Measurements from ENCODE around the gene THUMPD3.
A peak's percentile ranks its signal among the peaks of the same experiment; 100 is the strongest.

THUMPD3 gene

GRCh38 chr3:9397906-9398699 lies 35.2 kb downstream of the THUMPD3 start:
- peak; percentile 65 for DNase-seq

- peak; percentile 30 for DNase-seq
These were observed 36.0 kb downstream of the THUMPD3 start for GRCh38 chr3:9398700-9399336.

DNA sequence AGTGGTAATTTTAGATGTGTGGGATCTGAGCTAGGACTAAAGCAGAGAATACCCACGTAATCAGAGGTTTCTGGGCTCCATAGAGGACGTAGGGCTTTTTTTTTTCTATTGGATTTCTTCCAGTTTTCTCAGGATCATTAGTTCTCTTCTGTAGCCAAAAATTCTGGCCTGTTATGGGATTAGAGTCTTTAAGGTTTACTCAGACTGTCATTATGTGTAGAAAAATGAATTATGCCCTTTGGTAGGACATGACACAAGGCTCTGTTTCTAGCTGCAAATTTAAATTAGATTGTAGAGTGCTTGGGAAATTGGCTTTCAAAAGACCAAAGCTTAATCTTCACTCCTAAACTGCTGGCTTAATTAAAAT lies 36.5 kb downstream of the THUMPD3 start:
- peak; percentile 46 for DNase-seq

DNA sequence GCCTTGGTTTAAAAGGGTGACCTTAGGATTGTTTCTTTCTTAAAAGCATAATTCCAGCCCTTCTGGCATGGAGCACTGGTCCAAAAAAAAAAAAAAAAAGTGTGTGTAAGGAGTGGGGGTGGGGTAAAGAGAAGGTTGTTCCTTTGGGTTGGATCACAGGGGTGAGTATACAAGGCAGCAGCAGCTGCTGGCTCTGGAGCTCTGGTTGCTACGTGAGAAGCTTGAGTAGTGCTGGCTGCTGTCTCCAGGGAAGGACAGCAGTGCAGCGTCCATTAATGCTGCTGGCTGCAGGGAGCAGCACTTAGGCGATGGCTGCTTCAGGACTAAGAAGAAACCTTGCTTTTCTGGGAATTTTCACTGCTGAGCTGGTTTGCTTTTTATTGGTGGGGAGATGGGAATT lies 36.9 kb downstream of the THUMPD3 start:
- peak; percentile 92 for DNase-seq

DNA sequence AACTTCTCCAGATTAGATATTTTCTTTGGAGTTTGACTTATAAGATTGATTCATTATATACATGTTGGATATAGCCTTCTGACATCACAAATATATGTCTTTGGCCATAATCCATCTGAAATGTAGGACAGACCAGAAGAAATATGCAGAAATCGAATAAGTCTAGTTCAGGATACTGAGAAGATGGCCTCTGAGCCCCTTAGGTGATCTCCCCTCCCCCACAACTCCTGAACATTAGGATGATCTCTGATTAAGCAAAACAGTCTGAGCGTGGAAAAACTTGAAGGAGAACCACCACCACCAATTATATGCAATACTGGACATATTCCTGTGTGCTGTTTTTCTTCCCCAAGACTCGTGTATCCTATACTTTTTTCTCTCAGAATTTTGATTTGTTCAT lies 37.8 kb downstream of the THUMPD3 start:
- no peak for DNase-seq

- DNase-seq = no peak
These were observed 39.1 kb downstream of the THUMPD3 start for GRCh38 chr3:9401986-9402385.

DNA sequence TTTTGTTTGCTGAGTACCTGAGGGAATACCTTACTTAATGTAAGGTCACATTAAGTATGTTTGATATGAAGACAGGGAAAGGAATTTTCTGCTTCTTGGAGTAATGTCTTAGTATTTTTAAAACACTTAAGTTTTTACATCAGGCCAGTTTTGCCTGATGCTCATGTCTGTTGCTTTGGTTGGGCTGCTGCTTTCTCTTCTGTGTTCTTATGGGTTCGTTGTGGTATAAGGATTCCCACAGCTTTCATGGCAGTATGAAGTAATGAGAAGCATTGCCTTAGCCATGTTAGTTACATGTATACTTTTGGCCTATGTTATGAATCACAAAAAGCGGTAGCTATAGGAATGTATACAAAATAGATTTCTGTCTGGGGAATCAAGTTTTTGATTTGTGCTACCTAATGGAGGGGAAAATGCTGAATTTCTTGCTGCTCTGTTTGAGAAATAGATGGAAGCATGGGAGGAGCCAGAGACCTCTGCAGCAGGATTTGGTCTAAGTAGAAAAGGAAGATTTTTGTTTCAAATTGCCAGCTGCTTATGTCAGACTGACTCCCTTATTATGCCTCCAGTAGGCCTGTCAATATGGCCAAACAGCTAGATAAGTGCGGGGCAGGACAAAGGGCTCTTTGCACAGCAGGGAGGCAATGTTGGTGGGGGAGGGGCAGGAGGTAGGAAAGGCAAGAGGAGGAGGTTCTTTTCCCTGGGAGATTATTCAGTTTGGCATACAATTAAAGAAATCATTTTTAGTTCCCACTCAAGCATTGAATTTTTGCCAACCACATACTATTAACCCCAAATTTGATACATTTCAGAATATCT lies 39.8 kb downstream of the THUMPD3 start:
- DNase-seq = peak; percentile 42

- no peak for DNase-seq
These were observed 40.6 kb downstream of the THUMPD3 start for GRCh38 chr3:9403463-9403862.

DNA sequence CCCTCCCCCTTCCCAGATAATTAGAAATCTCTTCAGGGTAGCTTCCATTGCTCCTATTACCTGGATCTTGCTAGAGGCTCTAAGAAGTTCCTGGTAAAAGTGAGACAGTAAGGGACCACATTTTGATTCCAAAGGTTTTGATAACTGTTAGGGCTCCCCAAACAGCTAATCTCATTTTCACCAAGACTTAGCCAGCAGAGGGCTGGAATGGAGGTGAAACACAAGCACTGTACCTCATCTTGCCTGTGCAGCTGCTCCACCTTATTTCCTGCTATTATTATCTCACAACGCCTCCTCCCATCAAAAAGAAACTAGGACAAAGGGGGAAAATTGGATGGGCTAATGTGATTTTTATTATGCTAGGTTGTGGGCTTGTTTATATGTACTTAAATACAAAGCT lies 41.8 kb downstream of the THUMPD3 start:
- DNase-seq = no peak

DNA sequence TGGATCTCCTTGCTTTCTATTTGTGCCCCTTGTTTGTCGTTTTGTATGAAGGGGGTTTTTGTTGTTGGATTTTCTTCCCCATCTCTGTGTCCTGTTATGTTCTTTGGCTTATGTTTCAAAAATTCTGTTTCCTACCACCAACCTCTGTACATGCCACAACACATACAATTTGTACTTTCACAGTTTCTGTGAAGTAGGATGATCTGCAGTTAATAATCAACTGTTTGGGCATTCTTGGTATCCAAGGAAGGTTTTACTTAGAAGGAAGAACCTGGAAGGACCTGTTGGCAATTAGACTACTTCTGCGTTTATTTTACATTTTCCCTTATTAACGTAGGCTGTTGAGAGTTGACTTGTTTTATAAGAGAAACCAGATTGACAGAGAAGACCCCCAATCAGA lies 42.9 kb downstream of the THUMPD3 start:
- no peak for DNase-seq

DNA sequence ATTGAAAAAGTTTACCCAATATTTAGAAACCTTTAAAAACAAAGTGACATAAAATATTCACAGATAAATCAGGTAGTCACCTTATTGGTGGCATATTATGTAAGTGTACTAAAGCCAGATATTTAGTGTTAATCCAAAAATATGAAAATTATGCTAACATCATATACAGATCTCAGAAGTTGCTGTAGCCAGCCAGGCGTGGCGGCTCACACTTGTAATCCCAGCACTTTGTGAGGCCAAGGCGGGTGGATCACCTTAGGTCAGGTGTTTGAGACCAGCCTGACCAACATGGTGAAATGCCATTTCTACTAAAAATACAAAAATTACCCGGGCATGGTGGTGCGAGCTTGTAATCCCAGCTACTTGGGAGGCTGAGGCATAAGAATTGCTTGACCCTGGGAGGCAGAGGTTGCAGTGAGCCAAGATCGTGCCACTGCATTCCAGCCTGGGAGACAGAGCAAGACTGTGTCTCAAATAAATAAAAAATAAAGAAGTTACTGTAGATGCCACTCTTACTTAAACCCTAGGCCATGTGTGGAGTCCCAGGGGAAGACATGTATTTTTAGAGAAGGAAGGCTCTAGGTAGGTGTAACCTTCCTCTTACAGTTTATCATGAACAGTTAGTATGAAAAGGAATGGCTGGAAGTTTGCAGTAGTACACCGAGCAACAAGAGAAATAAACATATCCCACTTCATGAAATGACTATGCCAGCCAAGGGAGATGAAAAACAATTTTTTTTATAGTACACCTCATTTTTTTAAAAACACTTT lies 44.2 kb downstream of the THUMPD3 start:
- no peak for DNase-seq

- no peak for DNase-seq
These were observed 45.2 kb downstream of the THUMPD3 start for GRCh38 chr3:9408061-9408460.

GRCh38 chr3:9408546-9408945 lies 45.7 kb downstream of the THUMPD3 start:
- no peak for DNase-seq

DNA sequence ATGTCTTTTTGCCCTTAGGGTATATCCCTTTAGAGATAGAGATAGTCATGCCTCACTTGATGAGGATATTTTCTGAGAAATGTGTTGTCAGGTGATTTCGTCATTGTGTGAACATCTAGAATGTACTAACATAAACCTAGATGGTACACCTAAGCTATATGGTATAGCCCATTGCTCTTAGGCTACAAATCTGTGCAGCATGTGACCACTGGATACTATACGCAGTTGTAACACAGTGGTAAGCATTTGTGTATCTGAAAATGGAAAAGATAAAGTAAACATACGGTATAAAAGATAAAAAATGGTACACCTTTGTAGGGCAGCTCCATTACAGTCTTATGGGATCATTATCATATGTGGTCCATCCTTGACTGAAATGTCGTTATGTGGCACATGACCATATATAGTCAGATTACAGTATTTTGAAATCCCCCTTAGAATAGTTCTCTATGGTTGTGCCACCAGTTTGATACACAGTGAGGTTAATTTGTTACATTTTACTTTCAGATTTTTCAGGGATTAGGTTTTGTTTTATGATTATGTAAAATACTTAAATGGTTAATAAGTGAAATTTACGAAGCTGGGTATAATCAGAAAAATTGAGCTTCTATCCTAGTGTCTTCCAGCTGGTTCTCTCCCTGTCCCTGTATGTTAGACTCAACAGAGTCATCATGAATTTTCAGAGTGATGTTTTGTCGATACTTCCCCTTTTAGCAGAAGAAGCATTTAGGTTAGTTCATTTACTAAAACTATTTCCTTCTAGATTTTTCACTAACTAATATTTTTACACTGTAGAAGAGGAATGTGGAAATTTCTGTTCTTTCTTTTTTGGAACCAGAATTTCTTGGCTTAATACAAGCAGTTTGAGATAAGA lies 47.4 kb downstream of the THUMPD3 start:
- no peak for DNase-seq

DNA sequence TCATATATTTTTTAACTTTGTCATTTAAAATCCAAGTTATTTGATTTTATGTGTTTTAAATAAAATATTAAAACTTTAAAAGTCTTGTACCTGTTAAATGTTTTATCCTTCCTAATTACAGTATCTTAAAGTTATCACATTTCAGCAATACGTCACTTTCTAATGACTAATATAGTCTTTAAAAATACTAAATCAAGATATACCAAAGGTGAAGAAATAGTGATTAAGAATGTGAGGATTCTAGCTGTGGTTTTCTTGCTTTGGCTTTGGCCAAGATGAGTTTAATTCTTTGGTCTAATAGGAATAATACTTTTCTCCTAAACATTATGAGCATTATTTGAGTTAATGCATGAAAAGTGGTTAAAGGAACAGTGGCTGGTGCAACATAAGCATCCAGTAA lies 48.4 kb downstream of the THUMPD3 start:
- no peak for DNase-seq

DNA sequence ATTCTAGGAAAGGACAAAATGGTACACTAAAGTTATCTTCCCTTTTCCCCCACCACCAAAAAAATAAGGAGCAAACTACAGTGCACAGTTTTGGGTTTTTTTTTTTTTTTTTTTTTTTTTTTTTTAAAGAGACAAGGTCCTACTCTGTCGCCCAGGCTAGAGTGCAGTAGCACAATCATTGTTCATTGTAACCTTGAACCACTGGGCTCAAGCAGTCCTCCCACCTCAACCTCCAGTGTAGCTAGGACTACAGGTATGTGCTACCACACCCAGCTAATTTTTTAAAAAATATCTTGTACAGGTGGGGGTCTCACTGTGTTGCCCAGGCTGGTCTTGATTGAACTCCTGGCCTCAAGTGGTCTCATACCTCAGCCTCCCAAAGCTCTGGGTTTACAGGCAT lies 49.4 kb downstream of the THUMPD3 start:
- DNase-seq = no peak

- DNase-seq = no peak
These were observed 52.0 kb downstream of the THUMPD3 start for GRCh38 chr3:9414826-9415225.

GRCh38 chr3:9415485-9416138 lies 52.8 kb downstream of the THUMPD3 start:
- no peak for DNase-seq

GRCh38 chr3:9416139-9416780 lies 53.4 kb downstream of the THUMPD3 start:
- peak; percentile 50 for DNase-seq

GRCh38 chr3:9420850-9421549 lies 58.1 kb downstream of the THUMPD3 start:
- peak; percentile 36 for DNase-seq
